C4-2B (cell line): ENCODE data around the gene GP1BA.

Experiments used
- H3K27ac ChIP-seq: fragments of 450-650 bp; 2 replicates; pipeline ENCODE4 v1.5.1; 2017
- CTCF ChIP-seq: fragments of 450-650 bp; conservative IDR thresholded peaks from 2 replicates; pipeline ENCODE4 v1.5.1; 2017; ENCODE audit warnings: mild to moderate bottlenecking
- ZFX ChIP-seq: fragments of 450-650 bp; IDR thresholded peaks from 2 replicates; pipeline ENCODE4 v1.6.1; 2017

The GP1BA gene

GRCh38 chr17:4931963-4932362, at the start of gene GP1BA:
GP1BA (plus strand) TSS chr17:4932277; CDS start chr17:4932605, 328 bp downstream.
- H3K27ac ChIP-seq: no peak within 1 kb of the TSS
- TF ChIP-seq CTCF (no peak), ZFX (no peak)

- TF ChIP-seq ZFX: no peak
- TF ChIP-seq CTCF: no peak
- H3K27ac ChIP-seq: no peak overlapping the region
These were observed 47.6 kb upstream of the GP1BA start for GRCh38 chr17:4884489-4884888.

- H3K27ac ChIP-seq: no peak overlapping the region
- TF ChIP-seq ZFX: no peak
- no peak for TF ChIP-seq CTCF
These were observed 45.2 kb upstream of the GP1BA start for GRCh38 chr17:4886830-4887229.

- H3K27ac ChIP-seq: no peak overlapping the region
- no peak for TF ChIP-seq ZFX
- no peak for TF ChIP-seq CTCF
These were observed 44.5 kb upstream of the GP1BA start for GRCh38 chr17:4887581-4887980.

GRCh38 chr17:4891411-4892410, 40.4 kb upstream of the GP1BA start:
- TF ChIP-seq CTCF (no peak), ZFX (no peak)

GRCh38 chr17:4892499-4893221, 39.4 kb upstream of the GP1BA start:
- TF ChIP-seq CTCF (no peak), ZFX (no peak)
- H3K27ac ChIP-seq: no peak overlapping the region

More at GRCh38 chr17:4891411-4892410, 40.4 kb upstream of the GP1BA start:
- no peak overlapping the region for H3K27ac ChIP-seq

- TF ChIP-seq ZFX: no peak
- no peak for TF ChIP-seq CTCF
- no peak overlapping the region for H3K27ac ChIP-seq
These were observed 38.8 kb upstream of the GP1BA start for GRCh38 chr17:4893272-4893671.
